Pulmonary artery endothelial cell (primary cell): ENCODE results near the gene ELMO3. TPM values are rescaled to one million over a fixed set of nuclear protein-coding genes. Genes with fewer than 3 reads are reported as not detected.

Experiments
- DNase-seq: peaks from one replicate; pipeline ENCODE4 v3.0.0-alpha.2; 2011; ENCODE audit warnings: low read depth, low spot score
- total RNA-seq: library from RNA; depleted of rRNA; stranded (reverse); fragments of >200 nt; gene quantifications from 2 replicates; pipeline ENCODE4 v1.2.3, GENCODE V29; 2014

ELMO3 gene
- total RNA-seq, 1 donor from 2014 or later, result 0.53 TPM

DNA sequence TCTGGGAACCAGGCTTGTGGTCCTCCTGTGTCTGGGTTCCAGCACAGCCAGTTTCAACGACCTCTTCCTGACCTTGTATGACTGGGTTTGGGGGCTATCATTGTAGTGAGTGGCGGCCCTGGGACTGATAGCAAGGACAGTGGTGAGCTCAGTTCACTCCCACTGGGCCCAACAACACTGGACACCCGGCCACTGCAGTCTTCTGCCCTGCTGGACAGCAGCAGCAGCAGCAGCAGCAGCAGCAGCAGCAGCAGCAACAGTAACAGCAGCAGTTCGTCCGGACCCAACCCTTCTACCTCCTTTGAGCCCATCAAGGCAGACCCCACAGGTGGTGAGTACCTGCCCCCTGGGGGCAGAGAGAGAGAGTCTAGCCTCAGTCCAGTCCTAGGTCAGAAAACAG, 3.3 kb upstream of the ELMO3 start:
- DNase-seq, result no peak

DNA sequence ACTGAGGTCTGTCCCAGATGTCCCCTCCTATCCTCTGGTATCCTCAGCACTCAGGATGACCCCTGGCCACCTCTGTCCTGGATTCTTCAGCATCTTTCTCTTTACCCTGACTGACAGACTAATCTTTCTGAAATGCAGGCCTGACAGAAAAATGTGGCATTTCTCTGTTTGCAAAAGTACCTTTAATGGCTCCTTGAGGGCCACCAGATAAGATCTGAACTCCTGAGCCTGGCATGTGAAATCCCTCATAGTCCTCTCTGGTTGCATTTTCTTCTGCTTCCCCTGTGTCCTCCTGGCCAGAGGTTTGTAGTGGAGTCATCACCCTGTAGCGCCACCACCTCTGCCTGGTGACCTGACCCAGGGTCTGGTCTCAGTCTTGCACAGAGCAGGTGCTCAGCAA, 2.0 kb upstream of the ELMO3 start:
- no peak for DNase-seq

DNA sequence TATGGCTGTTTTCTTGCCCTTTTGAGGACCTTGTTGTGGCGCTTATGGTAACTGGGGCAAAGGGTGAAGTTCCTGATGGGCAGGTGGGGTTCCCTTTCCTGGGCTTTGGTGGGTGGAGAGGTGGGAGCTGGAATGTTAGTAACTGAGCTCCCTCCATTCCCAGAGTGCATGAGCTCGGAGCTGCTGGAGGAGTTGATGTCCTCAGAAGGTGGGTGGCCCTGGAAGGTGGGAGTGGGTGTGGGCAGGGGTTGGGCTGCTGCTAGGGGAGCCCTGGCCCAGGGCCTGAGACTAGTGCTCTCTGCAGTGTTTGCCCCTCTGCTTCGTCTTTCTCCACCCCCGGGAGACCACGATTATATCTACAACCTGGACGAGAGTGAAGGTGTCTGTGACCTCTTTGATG, 1.2 kb upstream of the ELMO3 start:
- DNase-seq, result no peak

DNA sequence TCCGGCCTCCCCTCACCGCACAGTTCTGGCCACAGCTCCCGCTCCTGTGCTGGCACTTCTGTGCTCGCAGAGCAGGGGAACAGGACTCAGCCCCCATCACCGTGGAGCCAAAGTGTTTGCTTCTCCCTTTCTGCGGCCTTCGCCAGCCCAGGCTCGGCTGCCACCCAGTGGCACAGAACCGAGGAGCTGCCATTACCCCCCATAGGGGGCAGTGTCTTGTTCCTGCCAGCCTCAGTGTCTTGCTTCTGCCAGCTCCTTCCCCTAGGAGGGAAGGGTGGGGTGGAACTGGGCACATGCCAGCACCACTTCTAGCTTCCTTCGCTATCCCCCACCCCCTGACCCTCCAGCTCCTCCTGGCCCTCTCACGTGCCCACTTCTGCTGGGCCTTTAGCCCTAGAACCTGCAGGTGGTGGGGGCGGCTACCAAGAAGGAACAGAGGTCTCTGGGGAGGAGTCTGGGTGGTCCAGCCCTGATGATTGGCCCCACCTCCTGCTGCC, 645 bp upstream of the ELMO3 start:
- DNase-seq, result no peak

DNA sequence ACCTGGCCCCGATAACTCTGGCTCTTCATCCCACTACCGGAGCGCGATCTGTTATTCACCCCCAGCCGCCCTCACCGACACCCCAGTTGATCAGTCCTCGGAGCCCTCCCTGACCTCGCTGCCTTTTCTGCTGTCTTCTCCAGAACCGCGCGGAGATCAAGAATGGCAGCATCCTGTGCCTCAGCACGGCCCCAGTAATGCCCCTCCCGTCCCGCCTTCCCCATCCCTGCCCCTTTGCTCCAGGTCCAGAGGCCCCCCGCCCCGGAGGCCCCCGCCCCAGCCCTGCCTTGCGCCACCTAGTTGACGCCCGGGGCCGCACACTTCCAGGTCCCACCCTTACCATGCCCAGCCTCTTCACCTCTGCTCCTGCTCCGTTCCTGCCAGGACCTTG, 872 bp downstream of the ELMO3 start:
- no peak for DNase-seq

DNA sequence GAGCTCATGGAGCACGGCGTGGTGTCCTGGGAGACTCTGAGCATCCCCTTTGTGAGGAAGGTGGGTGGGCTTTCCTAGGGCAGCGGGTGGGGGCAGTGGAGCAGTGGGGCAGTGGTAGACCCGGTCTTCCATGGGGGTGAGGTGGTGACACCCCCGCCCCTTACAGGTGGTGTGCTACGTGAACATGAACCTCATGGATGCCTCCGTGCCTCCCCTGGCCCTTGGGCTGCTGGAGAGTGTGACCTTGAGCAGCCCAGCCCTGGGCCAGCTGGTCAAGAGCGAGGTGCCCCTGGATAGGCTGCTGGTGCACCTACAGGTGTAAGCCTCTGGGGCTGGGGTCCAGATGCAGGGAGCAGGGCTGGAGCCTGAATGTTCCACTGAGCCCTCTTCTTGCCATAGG, 1.6 kb downstream of the ELMO3 start:
- no peak for DNase-seq

DNA sequence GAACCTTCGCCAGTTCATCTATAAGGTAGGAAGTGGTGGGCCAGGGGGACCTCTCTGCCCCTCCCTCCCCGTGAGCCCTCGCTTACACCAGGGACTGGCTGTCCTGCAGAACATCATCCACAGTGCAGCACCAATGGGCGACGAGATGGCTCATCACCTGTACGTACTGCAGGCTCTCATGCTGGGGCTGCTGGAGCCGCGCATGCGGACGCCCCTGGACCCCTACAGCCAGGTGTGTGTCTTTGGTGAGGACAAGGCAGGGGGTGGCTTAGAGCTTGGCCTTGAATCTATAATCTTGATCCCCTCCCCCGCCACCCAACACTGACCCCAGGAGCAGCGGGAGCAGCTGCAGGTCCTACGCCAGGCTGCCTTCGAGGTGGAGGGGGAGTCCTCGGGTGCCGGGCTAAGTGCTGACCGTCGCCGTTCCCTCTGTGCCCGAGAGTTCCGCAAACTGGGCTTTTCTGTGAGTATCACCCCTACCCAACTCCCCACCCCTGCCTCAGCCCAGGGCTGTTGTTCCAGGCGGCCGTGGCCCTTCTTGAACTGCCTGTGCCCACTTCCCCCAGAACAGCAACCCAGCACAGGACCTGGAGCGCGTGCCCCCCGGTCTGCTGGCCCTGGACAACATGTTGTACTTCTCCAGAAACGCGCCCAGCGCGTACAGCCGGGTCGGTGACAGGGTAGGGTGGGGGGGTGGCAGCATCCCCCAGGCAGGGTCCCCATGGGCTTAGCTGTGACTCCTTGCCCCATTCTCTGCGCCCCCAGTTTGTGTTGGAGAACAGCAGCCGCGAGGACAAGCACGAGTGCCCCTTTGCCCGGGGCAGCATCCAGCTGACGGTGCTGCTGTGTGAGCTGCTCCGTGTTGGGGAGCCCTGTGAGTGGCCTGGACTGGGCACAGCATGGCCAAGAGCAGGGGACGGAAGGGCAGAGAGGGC, 2.7 kb downstream of the ELMO3 start:
- no peak for DNase-seq

DNA sequence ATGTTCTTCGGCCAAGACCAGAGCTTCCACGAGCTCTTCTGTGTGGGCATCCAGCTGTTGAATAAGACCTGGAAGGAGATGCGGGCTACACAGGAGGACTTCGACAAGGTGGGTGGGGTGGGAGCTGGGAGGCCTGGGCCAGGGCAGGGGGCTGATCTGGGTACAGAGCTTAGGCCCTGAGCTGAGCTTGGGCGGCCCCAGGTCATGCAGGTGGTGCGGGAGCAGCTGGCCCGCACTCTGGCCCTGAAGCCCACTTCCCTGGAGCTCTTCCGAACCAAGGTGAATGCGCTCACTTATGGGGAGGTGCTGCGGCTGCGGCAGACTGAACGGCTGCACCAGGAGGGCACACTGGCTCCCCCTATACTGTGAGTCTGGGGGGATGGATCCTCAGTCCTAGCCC, 3.5 kb downstream of the ELMO3 start:
- DNase-seq, result no peak

DNA sequence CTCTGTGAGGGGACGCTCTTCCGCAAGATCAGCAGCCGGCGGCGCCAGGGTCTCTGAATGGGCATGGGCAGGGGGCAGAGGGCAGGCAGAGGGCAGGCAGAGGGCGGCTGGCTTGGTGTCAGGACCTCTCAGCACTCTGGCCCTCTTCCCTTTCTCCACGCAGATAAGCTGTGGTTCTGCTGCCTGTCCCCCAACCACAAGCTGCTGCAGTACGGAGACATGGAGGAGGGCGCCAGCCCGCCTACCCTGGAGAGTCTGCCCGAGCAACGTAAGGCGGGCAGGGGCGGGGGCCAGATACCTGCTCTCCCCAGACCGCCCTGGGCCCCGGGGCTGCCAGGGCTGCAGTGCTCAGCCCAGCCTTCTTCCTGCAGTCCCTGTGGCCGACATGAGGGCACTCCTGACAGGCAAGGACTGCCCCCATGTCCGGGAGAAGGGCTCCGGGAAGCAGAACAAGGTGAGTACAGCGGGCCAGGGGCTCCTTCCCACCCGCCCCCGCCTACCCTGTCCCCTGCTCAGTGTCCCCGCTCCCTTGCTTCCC, 4.1 kb downstream of the ELMO3 start:
- no peak for DNase-seq

DNA sequence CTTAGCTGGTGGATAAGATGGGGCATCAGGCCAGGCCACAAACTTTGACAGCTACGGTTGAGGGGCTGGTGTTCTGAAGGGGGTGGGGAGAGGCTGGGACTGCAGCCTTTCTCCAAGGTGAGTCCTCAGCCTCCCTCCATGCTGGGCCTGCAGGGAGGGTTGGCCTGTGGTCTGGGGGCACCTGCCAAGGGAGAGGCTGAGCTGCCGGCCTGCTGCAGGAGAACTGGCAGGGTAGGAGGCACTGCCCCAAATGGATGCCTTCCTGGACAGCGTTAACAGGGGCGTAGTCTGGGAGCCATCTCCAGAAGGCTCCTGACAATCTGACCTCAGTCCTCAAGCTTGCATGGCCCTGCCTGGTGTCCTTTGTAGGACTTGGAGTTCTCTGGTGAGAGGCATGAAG, 5.1 kb downstream of the ELMO3 start:
- no peak for DNase-seq

DNA sequence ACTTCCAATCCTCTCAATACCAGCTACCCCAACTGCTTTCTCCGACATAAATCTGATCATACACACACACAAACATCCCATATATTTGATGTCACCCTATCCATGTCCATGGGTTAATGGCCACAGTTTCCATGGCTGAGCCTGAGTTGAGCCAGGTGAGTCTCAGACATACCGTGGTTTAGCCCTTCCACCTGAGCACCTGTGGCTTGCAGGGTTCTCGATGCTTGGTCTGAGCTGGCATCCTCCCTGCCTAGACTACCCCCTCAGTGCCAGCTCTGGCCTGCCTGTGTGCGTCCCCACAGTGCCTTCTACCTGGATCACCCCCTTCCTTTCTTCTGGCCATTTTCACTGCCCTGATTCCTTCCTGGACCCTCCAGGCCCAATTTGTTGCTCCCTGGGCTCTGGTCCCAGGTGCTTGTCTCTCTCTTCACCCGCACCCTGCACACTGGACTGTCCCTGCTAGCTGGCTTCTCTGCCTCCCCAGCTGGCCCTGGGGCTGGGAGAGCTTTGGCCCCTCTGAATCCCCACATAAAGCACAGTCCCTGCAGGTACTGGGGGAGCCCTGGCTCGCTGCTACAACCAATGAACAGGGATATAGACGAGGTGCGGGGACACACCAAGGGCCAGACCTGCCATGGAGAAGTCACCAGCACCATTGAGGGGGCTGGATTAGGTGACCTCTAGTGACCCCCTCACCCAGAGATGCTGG, 7.4 kb downstream of the ELMO3 start:
- no peak for DNase-seq

DNA sequence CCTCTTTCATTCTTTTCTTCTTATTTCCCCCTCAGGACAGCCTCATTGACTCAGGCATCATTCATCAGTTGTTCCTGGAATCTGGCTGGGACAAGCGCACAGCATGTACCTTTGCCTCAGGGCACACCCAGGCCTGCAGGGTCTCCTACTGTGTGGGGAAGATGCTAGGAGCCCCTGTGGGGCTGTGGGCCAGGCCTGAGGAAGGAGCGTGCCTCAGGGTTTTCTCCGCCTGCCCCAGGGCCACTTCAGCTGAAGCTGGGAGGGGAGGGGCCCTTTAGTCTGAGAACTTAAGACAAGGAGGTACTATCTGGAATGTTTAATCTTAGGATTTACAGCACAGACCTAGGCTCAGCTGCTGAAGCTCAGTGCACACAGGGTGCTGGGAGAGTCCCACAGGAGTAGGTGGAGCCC, 7.9 kb downstream of the ELMO3 start:
- no peak for DNase-seq

DNA sequence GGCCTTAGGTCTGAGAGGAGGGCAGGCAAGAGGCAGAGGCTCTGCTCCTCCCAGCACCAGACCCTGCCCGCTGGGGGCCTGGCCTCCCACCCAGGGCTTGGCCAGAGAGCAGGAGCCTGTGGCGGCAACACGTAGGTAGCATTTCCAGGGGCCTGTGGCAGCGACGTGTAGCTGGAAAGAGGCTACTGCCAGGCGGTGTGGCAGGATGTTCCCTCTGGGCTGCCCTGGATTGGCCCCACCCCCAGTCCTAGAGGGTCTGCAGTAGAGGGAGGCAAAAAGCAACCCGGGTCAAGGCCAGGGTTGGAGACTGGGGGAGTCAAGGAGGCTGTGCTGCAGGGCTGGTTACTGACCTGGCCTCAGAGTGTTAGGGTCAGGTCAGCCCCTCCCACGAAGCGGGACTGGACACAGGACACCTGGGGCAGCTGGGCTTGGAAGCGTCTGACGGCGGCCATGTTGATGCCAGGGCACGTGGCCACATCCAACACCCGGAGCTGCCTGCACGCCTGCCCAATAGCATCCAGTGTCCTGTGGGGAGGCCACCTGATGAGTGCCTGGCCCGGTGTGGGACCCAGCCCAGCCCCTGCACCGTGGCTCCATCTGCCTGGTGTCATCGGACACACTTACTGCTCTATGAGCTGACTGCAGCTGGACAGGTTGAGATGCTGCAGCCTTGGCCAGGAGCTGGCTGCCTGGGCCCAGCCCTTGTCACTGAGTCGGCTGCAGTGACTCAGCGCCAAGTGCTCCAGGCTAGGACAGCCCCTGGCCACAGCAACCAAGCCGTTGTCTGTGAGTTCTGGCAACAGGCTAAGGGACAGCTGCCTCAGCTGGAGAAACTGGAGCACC, 8.5 kb downstream of the ELMO3 start:
- DNase-seq, result no peak

DNA sequence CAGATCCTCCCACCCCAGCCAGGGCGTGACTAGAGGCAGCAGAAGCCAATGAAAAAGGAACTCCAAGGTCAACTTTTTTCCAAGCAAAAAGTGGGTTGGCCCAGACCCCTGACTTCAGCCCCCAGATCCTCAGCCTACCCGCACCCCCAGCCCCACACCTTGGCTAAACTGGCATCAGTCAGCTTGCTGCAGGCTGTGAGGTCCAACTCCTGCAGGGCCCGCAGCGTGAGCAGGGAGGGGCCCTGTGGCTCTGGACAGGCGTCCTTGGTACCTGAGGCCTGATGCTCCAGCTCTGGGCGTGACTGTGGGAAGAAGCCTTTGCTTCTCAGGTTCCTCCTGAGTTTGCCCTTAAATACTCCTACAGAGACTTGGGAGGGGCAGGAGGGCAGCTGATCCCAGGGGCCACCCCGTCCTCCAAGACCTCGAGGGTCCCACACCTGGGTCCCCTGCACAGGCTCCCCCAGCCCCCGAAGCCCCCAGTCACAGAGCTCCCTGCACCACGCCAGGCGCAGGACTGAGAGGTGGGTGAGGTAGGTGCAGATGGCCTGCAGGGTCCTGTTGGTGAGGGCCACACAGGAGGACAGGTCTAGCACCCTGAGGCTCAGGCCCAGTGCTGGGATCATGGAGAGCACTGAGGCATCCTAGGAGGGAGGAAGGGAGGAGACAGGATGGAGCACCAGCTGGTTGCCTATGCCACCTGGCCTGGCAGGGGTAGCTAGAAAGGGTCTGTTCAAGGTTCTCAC, 9.4 kb downstream of the ELMO3 start:
- no peak for DNase-seq

DNA sequence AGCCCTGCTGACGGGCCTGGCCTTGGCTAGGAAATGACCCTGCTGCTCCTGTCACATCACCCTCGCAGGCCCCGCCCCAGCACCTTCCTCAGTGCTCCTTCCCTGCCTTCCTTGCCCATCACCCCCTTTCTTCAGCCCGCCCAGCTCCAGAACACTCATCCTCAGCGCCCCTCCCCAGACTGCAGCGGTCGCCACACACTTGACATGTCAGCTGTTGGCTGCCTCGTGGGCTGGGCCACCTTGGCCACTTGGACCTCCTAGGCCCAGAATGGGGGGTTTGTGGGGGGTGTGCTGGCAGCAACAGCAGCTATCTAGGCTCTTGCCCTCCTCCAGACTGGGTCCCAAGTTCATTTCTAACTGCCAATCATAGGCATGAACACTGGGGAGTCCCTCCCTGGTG, 10.6 kb downstream of the ELMO3 start:
- DNase-seq, result no peak

DNA sequence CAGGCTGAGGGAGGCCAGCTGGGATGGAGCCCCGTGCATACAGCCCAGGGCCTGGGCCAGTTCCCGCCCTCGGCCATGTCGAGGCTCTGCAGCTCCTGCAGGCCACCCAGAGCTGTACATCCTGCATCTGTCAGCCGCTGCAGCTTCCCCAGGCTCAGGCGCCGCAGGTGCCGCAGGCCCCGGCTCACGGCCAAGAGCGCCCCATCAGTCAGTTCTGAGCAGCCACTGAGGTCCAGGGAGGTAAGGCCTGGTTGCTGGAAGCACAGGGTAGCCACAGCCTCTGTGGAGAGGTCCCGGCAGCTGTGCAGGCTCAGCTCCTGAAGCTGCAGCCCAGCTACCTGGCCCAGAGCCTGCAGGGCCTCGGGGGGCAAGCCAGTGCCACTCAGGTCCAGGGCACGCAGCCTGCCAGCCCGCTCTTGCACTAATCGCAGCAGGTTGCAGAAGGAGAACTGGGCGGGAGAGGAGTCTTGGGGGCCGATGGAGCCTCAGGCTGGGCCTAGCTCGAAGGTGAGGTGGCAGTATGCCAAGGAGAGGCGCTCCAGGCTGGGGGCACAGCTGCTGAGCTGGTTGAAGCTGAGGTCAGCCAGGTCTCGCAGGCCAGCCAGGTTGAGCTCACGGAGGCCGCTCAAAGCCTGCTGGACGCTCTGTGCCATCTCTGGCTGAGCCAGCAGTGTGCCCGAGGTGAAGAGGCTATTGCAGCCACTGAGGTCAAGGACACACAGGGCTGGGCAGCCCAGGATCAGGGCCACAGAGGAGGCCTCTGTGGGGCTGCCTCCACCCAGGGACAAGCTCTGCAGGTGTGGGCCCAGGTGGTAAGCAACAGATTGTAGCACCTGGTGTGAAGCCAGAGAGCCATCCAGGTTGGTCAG, 11.4 kb downstream of the ELMO3 start:
- no peak for DNase-seq

DNA sequence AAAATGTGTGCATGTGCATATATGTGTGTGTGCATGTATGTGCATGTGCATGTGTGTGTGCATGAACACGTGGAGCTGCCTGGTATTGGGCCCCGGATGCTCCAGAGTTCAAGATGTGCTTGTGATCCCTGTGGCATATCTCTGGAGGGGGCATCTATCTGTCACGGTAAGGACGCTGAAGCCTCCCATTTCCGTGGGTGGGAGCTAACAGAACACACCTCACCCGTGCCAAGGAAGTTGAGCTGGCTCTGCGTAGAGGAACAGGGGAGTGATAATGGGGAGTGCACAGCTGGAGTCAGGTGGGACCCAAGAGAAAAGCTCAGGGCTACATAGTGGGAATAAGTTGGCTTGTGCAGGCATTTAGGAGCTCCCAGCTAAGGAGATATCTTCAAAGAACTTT, 12.7 kb downstream of the ELMO3 start:
- no peak for DNase-seq

DNA sequence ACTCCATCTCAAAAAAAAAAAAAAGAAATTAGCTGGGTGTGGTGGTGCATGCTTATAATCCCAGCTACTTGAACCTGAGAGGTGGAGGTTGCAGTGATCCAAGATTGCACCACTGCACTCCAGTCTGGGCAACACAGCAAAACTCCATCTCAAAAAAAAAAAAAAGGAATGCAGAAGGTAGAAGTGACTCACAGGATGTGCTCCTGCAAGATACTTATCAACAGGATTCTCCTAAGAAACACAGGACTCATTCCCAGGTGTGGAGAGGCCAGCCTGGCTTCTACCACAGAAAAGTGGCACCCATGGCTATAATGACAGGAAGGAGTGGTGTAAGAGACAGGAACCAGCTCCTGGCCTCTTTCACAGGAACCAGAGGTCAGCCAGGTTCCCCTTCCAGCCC, 13.8 kb downstream of the ELMO3 start:
- no peak for DNase-seq

DNA sequence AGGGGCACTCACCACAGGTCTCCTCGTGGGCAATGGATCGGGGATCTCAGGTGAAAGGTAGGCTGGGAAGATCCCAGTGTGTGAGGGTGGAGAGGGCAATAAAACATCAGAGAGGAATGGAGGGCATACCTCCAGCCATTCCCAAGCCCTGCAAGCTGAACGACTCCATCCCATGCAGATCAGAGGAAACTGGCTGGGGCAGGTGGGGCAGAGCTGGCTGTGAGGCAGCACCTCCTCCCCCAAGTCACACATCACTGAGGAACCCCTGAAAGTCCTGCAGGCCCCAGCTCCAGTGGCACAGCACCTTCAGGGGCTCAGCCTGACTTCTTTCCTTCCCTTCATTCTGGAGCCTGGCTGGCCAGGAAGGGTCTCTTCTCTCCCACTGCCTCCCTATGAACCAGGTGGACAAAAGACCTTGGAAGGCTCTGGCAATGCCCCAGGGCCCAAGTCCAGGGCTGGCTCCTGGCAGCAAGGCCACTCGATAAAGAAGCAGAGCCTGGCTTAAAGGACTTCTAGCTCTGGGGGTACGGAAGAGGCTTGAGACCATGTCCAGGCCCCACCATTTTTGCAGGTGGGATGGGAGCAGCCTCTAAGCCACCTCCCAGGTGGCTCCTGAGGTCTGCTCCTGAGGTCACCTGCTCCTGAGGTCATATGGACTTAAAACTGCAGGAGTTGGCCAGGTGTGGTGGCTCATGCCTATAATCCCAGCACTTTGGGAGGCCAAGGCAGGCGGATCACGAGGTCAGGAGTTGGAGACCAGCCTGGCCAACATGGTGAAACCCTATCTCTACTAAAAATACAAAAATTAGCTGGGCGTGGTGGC, 14.5 kb downstream of the ELMO3 start:
- DNase-seq, result no peak
